HG03565 (cell line): Measurements from ENCODE around the gene WLS.
"Not testable (repeated sequence)": the region's sequence is repeated elsewhere in the genome, so short reads cannot be mapped to it uniquely, and the experiment has no call there.

Experiments
- ATAC-seq: cut with Tn5 transposase; IDR thresholded peaks from one replicate; pipeline ENCODE4 v1.9.1; 2021; ENCODE audit warnings: mild to moderate bottlenecking, moderate library complexity; ENCODE audit not compliant: unreplicated experiment

Gene WLS

DNA sequence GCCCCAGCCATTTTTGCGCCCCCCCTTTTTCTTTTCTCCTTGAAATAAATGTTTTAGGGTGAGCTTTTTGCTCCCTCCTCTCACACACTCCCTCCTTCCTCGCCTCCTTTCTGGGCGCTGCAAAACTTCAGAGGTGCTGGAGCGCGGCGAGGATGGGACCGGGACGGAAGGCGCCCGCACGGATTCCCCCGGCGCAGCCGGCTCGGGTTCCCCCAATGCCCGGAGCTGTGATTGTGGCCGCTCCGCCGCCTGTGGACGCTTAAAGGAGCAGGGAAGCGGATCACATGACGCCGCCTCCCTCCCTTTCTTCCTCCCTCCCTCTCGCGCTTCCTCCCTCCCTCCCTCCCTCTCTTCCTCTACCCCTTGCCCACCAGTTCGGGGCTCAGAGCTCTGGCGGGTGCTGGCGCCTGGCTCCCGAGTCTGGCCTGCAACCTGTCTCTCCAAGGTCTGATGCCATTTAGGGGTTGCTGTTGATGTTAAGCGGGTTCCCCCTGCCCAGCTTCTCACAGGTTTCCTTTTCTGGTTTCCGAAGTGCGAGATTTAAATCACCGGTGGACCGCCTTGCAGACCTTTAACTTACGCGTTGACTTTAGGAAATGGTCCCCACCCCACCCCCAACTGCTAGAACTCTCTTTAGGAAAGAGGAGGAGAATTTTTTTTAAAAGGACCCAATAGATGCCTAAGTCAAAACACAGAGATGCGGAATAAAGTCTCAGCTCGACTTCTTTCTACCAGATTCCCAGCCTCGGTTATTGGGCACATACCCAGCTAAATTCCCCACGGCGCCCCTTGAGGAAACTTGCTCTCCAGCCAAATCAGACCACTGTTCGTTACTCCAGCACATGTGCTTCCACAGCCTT lies at the start of gene WLS:
TSS of gene WLS (minus strand) at position 235 of the 860 bp plus-strand sequence. CDS start at position 11, 224 bp downstream.
- ATAC-seq = no peak

DNA sequence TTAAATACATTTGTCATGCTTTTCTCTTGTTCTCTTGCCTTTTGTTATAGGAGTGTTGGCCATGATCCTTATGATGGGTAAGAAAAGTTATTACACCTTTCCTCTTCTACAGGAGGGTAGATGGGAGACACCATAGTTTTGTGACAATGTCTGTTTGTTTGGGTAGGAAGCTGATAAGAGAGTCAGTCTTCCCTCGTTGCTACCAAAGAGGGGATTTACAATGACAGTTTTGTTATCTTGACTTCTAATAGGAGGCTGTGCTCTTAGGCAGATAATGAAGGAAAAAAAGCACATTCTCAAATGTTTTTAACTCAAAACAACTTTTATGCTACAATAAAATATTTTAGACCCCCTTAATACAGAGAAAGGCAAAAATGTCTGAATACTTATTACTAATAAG lies 48.0 kb upstream of the WLS start:
- no peak for ATAC-seq

DNA sequence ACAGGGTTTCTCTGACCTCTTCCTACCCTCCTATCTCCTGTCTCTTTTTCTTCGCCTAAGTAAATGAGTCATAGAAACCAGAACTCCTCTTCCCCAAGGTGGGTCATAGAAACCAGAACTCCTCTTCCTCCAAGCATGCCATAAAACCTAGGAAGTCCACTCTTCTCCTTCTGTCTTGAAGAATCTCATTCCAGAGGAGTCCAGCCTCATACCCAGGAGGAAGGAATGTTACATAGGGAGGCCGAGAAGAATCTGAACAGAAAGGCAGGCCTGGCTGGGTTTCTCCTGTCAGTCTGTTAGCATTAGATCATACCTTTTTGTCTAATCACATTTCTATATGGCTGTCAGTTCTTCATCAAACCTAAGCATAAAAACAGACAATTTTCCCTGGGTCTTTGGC lies 47.5 kb upstream of the WLS start:
- ATAC-seq = no peak

DNA sequence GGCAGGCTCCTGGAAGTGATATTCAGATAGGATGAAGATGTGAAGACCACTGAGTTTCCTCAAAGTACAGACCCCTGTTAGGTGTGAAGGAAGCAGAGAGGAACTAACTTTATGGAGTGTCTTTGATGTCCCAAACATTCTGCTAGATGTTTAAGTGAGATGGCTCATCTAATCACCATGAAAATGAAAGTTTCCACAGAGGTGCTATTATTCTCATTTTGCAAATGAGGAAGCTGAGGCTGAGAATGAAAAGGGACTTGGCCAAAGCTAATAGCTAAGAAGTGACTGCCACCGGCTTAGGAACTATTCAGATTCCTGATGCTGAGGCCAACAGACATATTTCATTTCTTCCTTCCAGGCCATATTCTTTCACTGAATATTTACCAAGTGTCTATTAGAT lies 45.9 kb upstream of the WLS start:
- ATAC-seq = no peak

DNA sequence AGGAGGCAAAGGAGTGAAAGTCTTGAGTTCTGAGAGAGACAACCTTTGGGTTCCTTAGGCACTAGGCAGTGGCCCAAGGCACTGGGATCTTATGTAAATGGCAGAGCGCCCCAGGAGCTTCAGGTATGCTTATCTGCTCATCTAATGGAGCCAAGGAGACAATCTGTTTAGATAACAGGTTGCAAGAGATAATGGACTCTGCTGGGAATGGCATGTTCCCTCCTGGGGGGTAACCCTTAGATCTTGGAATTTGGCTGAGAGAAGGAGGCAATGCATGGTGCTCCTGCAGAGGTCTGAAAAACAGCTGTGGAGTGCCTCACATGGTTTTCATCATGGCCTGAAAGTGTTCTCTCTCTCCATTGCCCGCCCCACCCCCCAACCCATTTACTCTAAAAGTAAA lies 44.1 kb upstream of the WLS start:
- ATAC-seq = no peak

DNA sequence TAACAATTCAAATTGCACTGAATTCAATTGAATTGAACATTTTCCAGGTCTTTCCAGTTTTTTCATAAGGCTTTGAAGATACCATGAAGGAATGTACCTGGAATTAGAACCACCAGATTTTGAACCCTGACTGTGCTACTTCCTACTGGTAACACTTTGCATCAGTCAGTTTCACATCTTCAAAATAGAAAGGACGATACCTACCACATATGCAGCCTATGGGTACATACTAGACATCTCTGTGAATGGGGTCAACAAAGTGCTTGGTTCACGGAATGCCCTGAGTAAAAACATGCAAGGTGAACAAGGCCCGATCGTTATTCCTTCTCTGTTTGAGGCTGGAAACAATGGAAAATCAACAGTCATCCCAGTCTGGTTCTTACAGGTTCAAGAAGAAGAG lies 41.2 kb upstream of the WLS start:
- no peak for ATAC-seq

DNA sequence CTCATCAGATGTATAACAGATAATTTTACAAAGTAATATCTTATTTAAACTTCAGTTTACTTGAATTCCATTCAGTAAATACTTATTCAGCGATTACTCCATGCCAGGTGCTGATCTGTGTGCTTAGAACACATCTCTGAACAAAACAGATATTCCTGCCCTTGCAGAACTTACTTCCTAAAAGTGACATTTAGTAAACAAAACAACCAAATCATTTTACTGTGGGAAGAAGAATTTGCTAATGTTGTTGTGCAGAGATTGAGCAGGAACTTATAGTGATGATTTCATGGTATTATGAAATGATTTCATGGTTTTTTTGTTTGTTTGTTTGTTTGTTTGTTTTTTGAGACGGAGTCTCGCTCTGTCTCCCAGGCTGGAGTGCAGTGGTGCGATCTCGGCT lies 39.3 kb upstream of the WLS start:
- ATAC-seq = no peak

DNA sequence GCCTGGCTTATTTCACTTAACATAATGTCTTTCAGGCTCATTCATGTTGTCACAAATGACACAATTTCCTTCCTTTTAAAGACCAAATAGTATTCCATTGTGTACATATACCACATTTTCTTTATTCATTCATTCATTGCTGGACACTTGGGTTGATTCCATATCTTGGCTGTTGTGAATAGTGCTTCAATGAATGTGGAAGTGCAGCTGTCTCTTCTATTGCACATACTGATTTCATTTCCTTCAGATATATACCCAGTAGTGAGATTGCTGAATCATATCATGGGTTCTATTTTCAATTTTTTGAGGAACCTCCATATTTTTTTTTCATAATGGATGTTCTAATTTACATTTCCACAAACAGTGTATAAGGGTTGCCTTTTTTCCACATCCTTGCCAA lies 38.6 kb upstream of the WLS start:
- no peak for ATAC-seq

DNA sequence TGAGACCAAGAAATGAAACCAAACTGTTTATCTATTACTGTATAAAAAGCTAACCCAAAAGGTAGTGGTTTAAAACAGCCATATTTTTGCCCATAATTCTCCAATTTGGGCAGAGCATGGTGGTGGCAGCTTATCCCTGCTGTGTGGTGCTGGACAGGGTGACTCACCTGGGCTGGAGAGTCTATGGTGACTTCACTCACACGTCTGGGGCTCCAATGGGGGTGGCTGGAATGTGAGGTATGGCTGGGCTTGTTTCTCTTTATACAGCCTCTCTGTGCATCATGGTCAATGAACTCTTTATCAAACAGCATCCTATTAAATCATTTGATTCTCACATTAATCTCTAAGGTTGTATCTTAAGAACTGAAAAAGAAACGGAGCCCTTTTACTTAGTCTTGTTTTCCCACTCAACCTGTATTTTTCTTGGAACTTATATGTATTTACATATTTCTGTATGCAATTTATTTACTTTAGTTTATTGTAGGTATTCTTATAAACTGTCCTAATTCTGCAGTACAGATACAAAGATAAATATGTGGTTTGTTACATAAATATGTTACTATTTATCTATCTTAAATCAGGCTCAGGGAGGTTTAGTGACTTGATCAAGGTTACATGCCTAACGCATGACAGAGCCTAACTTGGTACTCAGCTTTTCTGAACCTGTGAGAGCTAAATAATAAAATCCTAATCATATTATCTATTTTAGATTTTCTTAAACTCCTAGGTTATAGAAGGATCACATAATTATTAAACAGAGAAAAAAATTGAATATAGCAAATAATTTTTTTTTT lies 37.5 kb upstream of the WLS start:
- ATAC-seq = no peak

DNA sequence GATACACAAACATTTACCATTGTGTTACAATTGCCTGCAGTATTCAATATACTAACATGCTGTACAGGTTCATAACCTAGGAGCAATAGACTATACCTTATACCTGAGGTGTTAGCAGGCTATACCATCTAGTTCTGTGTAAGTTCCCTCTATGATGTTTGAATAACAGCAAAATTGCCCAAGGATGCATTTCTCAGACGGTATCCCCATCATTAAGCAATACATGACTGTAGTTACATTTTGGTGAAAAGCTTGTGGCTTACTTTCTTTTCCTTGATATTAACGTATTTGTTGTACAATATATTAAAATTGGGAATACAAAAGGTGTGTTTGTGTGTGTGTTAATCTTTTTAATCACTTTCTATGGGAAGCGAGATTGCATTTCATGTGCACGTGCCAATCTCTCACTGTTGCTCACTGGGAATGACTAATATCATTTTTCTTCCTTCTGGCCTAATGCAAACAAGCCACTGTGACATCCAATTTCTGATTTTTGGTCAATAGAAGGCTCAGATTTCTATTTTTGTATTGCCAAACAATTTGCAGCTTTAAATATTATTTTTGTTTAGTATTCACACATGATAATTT lies 36.7 kb upstream of the WLS start:
- ATAC-seq = no peak

DNA sequence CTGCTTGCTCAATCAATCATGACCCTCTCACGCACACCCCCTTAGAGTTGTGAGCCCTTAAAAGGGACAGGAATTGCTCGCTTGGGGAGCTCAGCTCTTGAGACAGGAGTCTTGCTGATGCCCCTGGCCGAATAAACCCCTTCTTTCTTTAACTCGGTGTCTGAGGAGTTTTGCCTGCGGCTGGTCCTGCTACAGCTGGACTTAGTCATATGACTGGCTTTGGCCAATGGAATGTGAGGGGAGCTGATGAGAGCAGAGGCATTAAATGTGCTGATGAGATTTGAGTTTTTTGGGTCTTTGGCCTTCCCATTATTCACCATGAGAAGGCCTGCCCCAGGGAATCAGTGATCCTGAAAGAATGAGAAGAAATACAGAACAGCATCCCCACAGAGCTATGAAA lies 24.5 kb upstream of the WLS start:
- not testable (repeated sequence) for ATAC-seq

DNA sequence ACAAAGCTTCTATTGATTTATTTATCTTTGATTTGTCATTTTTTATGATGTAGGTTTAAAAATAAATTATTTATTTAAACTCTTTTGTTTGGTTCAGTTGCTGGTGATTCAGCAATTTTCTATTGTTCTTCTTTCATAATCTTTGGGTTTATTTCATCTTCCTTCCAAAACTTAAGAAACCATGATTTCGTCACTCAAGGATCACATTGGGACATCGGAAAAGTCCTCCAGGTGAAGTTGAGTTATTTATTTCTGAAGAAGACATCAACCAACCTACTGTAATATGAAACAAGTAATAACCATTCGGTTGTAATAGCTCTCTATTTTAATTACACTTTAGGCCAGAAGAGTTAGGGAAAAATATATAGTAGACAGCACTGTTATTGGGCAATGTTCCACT lies 23.0 kb upstream of the WLS start:
- ATAC-seq = no peak

DNA sequence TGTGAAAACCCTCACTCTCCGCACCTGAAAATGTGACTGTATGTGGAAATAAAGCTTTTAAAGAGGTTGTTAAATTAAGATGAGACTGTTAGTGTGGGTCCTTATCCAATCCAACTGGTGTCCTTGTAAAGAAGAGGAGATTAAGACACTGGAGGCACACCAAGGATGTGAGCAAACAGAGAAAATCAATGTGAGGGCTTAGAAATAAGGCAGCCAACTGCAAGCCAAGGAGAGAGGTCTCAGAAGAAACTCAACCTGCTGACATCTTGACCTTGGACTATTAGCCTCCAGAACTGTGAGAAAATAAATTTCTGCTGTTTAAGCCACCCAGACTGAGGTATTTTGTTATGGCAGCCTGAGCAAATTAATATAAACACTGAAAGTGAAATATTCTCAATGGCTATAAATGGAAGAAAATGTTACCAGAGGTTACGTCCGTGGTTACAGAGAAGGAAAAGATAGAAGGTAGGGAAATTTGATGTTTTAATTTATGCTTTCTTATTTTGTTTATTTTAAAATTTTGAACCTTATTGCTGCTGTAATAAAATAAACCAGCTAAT lies 22.4 kb upstream of the WLS start:
- ATAC-seq = no peak

DNA sequence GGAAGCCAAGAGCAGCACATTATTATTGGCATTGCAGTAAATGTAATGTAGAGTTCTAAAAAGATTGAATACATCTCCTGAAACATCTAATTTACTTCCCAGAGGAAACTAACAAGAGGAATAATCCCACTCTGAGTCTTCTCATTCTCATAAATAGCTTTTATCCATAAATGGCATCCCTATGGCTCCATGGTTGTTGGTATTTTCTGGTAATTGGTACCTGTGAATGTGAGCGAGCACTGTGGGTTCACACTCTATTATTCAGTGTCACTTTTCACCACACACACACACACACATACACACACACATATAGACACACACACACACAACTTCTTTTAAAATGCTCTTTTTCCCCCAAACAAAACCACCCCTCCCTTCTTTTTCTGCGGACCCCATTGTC lies 4.7 kb upstream of the WLS start:
- no peak for ATAC-seq

DNA sequence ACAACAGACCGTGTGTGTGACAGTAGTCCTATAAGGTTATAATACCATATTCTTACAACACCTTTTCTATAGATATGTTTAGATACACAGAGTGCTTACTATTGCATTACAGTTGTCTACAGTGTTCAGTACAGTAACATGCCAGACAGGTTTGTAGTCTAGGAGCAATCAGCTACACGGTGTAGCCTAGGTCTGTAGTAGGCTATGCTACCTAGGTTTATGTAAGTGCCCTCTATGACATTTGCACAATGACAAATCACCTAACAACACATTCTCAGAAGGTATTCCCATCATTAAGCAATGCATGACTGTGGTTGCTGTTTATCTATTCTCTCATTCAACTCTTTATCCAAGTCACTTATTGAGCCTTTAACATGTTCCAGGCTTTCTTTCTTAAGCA lies 1.8 kb upstream of the WLS start:
- ATAC-seq = no peak

DNA sequence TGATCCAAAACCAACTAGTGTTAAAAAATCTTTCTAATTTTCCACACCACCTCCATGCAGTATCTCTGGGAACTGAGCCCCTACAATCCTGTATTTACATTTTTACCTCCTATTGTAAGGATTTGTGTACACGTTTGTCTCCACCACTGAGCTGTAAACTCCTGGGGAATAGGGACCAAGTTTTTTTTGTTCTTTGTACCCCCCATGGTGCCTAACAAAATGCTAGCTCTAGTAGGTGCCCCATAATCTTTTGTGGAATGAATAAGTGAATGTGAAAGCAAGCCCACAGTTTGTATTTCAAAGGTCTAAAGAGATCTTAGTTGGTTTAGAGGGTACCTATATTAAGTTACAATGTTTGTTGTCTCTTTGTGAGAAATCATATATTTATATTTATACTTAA lies 879 bp upstream of the WLS start:
- no peak for ATAC-seq

DNA sequence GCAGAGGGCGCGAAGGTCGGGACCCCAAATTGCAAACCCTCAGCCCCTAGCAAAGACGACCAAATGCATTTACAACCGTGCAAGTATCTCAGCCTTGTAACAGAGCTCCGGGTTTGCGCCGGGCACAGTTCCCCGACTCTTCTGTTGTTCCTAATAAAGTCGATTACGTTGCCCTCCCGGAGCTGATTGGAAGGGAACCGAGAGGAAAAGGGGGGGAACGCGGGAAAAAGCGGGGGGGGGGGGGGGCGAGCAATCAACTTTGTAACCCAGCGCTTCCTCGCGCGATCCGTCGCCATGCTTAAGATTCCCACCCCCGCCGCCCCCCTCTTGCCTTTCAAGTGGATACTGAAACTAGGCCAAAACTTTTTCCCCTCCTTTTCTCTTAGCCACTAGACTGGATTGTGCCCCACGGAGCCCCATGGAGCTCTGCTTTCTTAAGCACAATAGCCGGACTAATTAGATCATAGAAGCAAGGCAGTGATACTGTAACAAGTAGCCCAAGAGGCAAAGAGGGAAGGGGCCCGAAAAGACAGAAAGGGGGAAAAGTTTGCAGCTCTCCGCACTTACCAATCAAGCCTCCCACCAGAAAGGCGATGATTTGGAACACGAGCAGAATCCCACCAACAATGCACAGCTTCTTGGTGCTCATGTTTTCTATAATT lies 565 bp downstream of the WLS start:
- ATAC-seq = no peak

DNA sequence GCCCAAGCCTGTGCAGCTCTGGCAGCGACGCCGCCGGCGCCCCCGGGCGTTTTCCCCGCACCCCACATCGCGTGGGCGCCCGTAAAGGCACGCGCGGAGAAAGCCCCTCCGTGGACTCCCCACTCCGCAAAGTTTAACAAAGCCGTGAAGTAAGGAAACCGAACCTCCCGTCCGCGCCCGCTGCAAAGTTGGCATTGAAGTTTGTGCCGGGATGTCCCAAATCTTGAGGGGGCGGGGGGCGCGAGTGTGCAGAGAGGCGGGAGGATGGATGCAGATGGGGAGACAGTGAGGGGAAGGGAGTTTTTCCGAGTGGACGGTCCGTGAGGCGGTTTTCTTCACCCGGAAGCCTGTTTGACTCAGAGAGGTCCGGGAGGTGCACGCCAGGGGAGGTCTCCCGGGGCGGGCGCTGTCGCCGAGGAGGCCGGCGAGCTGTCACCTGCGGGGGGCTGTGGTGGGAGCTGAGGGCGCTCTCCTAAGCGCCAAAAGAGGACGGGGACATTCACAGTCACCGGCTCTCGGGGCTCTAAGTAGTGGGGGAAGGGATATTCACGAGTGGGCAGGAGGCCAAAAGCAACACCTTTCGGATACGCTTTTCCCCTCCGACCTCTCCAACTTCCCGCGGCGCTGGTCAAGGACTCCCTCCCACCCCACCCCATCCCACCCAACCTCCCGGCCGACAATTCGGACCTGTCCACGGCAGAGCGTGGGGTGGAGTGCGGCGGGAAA lies 1.3 kb downstream of the WLS start:
- no peak for ATAC-seq

DNA sequence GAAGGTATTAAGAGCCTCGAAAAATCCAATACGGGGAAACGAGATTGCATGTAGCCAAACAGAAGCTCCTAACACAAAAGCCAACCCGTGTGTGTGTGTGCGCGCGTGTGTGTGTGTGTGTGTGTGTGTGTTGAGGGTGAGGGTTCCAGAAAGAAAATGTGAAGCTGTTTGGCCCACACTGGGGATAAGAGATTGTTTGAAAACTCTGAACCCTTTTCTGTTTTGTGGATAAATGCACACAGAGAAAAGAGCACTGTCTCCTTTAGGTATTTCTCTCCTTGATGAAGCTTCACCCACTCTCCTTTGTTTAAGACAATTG lies 1.9 kb downstream of the WLS start:
- no peak for ATAC-seq

DNA sequence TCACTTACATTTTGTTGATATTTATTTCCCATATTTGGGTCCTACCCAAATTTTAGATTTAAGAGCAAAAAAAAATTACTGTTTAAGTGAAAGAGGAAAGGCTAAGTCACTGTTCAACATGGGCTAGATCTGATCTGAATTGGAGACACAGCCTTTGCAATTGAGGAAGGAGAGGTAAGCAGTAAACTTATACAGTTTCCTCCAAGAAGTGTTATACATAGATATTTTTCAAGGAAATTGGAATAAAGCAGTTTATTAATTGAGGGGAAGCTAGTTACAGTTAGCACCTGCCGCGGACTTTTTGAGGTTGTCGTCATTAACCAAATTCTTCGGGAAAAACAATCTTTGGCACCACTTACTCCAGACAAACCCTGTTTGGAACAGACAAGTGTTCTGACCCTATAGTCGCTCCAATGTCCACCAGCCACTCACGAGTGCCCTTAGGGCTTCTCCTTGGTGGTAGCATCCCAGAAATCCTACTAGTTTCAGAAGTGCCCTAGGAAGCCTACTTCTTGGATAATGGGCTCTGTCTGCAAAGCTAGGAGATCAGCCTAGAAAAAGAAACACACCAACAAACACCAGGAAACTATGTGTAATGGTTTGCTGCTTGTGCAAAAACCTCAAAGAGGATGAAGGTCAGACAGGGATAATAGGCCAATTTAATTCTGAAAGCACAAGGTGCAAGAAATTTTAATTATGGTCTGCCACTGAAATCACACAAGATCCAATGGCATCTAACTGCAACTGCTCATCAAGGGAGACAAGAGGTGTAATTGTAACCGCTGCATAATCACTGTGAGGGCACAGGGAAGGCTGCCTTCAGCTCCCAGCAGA lies 2.5 kb downstream of the WLS start:
- ATAC-seq = no peak
